Fibroblast of lung (primary cell): ENCODE measurements around the gene CD84.

Source experiments
- CTCF ChIP-seq, 2 donors: IDR thresholded peaks in 1 of 2; conservative IDR thresholded peaks in 1 of 2; 1 replicate in 1 of 2; 2 replicates in 1 of 2; pipeline ENCODE4 v1.5.1; 2011 to 2012; ENCODE audit warnings: low read length in 2 of 2, control low read depth in 1 of 2, inconsistent platforms in 1 of 2, low read depth in 1 of 2, mild to moderate bottlenecking in 1 of 2
- EZH2 ChIP-seq: IDR thresholded peaks from 2 replicates; pipeline ENCODE4 v1.5.1; 2012; ENCODE audit warnings: low read length, control low read depth, mild to moderate bottlenecking; ENCODE audit errors: missing control alignments

GRCh38 chr1:160540859-160541233 is 38.5 kb downstream of the CD84 start:
- TF ChIP-seq CTCF (conservative IDR thresholded peaks at IDR 0.05 in 1 of 2, IDR thresholded peaks at IDR 0.05 in 1 of 2; ENCODE audit: low read depth in 1 of 2, low read length in 2 of 2) (no peak), EZH2 (no peak)
